Chondrocyte (in vitro differentiated cells): ENCODE measurements around the gene CPNE8. TPM values are rescaled to one million over a fixed set of nuclear protein-coding genes. Genes with fewer than 3 reads are reported as not detected.

Experiments
- DNase-seq: peaks from one replicate; pipeline ENCODE4 v3.0.0; 2021; ENCODE audit warnings: mixed read lengths, low spot score
- H3K27ac Mint-ChIP-seq: one replicate; pipeline ENCODE4 v1.8.0; 2021; ENCODE audit warnings: mild to moderate bottlenecking, moderate library complexity, mixed read lengths; ENCODE audit not compliant: unreplicated experiment
- H3K27me3 Mint-ChIP-seq: 2 replicates; pipeline ENCODE4 v1.8.0; 2021; ENCODE audit warnings: low read depth, mixed read lengths
- H3K36me3 Mint-ChIP-seq: 2 replicates; pipeline ENCODE4 v1.8.0; 2021; ENCODE audit warnings: low read depth, mixed read lengths
- H3K4me1 Mint-ChIP-seq: 2 replicates; pipeline ENCODE4 v1.8.0; 2021; ENCODE audit warnings: low read depth, mild to moderate bottlenecking, mixed read lengths
- H3K4me3 Mint-ChIP-seq: one replicate; pipeline ENCODE4 v1.8.0; 2021; ENCODE audit warnings: mild to moderate bottlenecking, moderate library complexity, mixed read lengths; ENCODE audit not compliant: unreplicated experiment
- H3K9me3 Mint-ChIP-seq: 2 replicates; pipeline ENCODE4 v1.8.0; 2021; ENCODE audit warnings: low read depth, mixed read lengths
- total RNA-seq: library from RNA; stranded (reverse); gene quantifications from 3 replicates; pipeline ENCODE4 v1.2.1, GENCODE V29; 2021
- TF ChIP-seq, protein P1 (sequence below): fragments of 200-600 bp; sonication (generic); IDR thresholded peaks from 2 replicates; pipeline ENCODE4 v1.5.0; 2021; ENCODE audit warnings: antibody characterized with exemption, mild to moderate bottlenecking, moderate library complexity

The CPNE8 gene
- total RNA-seq, 1 donor from 2014 or later = 10.6 TPM

DNA sequence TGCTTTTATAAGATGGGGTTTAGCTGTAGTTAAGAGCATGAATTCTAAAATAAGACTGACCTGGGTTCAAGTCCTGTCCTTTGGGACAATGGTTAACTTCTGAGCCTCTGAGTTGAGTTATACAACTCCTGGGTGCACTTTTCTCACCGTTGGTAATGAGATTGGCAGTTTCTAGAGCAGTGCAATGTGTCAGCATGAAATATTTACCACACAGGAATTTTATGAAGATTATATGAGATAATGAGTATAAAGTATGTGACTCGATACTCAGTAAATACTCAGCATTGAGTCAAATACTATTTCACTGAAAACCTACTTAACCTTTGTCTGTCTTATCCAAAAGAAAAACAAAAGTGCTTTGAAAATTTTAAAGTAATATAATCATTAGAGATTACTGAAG, 214.2 kb downstream of the CPNE8 start:
- no peaks in the 10 kb centered on the region for H3K27me3 Mint-ChIP-seq
- H3K36me3 Mint-ChIP-seq = peaks cover 7% of the 10 kb centered on the region
- H3K4me1 Mint-ChIP-seq = peaks cover 3% of the 10 kb centered on the region
- H3K9me3 Mint-ChIP-seq = peaks cover 4% of the 10 kb centered on the region
- DNase-seq = no peak
- H3K27ac Mint-ChIP-seq = no peak overlapping the region
- TF ChIP-seq, protein P1, sequence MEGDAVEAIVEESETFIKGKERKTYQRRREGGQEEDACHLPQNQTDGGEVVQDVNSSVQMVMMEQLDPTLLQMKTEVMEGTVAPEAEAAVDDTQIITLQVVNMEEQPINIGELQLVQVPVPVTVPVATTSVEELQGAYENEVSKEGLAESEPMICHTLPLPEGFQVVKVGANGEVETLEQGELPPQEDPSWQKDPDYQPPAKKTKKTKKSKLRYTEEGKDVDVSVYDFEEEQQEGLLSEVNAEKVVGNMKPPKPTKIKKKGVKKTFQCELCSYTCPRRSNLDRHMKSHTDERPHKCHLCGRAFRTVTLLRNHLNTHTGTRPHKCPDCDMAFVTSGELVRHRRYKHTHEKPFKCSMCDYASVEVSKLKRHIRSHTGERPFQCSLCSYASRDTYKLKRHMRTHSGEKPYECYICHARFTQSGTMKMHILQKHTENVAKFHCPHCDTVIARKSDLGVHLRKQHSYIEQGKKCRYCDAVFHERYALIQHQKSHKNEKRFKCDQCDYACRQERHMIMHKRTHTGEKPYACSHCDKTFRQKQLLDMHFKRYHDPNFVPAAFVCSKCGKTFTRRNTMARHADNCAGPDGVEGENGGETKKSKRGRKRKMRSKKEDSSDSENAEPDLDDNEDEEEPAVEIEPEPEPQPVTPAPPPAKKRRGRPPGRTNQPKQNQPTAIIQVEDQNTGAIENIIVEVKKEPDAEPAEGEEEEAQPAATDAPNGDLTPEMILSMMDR = no peak
- H3K4me3 Mint-ChIP-seq = no peak overlapping the region

DNA sequence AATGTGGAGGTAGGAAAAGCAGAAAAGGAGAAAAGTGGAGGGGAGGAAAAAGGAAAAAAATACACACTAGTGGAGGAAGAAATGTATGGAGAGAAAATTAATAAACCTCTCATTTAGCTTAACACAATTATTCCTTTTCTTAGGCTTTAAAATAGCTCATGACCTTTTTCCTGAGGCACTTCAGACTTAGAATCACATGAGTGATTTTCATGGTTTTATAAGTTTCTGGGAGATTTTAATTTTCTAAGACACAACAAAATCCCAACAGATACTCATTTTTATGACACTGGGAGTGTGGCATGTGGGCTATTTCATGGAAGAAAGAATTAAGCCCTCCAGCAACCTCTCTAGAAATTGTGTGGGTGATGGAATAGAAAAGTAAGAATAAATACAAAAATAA, 214.7 kb downstream of the CPNE8 start:
- Mint-ChIP-seq H3K36me3 (peaks cover 7% of the 10 kb centered on the region), H3K27me3 (no peaks in the 10 kb centered on the region), H3K4me3 (no peak overlapping the region), H3K9me3 (peaks cover 7% of the 10 kb centered on the region), H3K27ac (no peak overlapping the region), H3K4me1 (peaks cover 3% of the 10 kb centered on the region)
- no peak for DNase-seq
- TF ChIP-seq, protein P1 = no peak

DNA sequence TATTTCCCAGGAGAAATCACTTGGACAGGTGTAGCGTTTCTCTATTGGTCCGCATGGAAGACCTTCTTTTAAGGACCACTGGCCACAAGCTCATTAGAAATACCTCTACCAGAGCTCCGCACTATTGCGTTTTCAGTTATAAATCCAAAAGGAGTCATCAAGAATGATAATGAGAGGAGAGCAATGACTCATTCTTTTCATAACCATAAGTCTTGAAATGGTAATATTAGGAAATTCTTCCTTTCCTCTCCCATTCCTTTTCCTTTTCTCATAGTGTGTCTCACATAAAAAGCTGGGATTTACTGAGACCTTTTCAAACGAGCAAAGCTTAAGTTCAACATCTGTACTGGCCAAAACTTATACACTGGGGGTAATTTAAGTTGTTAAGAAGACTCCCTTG, 215.7 kb downstream of the CPNE8 start:
- Mint-ChIP-seq H3K9me3 (peaks cover 7% of the 10 kb centered on the region), H3K27ac (no peak overlapping the region), H3K36me3 (peaks cover 11% of the 10 kb centered on the region), H3K4me1 (peaks cover 3% of the 10 kb centered on the region), H3K4me3 (no peak overlapping the region), H3K27me3 (no peaks in the 10 kb centered on the region)
- TF ChIP-seq, protein P1 = no peak
- DNase-seq = no peak

DNA sequence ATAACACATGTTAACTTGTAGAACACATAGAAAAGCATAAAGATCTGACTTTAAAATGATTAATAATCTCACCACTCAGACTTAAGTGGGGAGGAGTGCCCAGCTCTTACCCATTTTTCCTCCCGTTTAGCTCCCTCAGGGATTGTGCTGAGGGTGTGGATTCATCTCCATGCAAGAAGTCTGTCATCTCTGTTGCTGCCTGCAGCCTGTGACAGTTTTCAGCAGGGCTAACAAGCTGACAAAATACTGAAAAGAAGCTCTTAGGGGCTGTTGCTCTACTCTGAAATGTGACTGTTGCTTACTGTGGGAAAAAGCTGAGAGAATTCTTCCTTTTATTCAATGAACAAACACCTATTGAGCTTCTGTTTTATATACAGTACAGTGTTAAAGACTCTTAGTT, 216.2 kb downstream of the CPNE8 start:
- Mint-ChIP-seq H3K4me1 (peaks cover 3% of the 10 kb centered on the region), H3K9me3 (peaks cover 7% of the 10 kb centered on the region), H3K36me3 (peaks cover 11% of the 10 kb centered on the region), H3K27me3 (no peaks in the 10 kb centered on the region), H3K4me3 (no peak overlapping the region), H3K27ac (no peak overlapping the region)
- TF ChIP-seq, protein P1 = no peak
- DNase-seq = no peak

DNA sequence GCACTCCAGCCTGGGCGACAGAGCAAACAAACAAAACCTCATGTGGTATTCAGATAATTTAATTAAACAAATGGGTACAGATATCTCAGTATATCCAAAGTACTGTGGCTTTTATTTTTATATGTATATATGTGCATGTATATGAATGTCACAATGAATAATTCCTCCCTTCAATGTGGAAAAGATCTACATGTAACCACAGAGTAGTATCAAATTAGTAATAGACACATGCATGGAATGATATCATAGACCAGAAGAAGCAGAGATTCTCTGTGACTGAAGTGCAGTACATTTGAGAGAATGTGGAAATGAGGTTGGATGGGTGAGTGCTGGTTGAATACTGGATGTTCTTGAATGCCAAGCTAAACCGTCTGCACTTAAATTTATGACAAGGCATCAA, 222.9 kb downstream of the CPNE8 start:
- no peaks in the 10 kb centered on the region for H3K4me1 Mint-ChIP-seq
- TF ChIP-seq, protein P1 = no peak
- no peak overlapping the region for H3K4me3 Mint-ChIP-seq
- H3K36me3 Mint-ChIP-seq = peaks cover 8% of the 10 kb centered on the region
- peaks cover 7% of the 10 kb centered on the region for H3K9me3 Mint-ChIP-seq
- H3K27ac Mint-ChIP-seq = no peak overlapping the region
- DNase-seq = no peak
- H3K27me3 Mint-ChIP-seq = no peaks in the 10 kb centered on the region
